ENCODE data around the gene CDH4. TPM values are rescaled to one million over a fixed set of nuclear protein-coding genes. Genes with fewer than 3 reads are reported as not detected.

The CDH4 gene
- total and polyA plus RNA-seq, 2 of the 13 experiments (the other 11 are each of a cell fraction or from before 2014, with no cell fraction given), result not detected

DNA sequence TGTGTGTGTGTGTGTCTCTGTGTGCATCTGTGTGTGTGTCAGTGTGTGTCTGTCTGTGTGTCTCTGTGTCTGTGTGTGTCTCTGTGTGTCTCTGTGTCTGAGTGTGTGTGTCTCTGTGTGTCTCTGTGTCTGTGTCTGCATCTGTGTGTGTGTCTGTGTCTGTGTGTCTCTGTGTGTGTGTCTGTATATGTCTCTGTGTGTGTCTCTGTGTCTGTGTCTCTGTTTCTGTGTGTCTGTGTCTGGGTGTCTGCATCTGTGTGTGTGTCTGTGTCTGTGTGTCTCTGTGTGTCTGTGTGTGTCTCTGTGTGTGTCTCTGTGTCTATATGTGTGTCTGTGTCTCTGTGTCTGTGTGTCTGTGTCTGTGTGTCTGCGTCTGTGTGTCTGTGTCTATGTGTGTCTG is 605.8 kb downstream of the CDH4 start (continued):
- TF ChIP-seq, protein P1, sequence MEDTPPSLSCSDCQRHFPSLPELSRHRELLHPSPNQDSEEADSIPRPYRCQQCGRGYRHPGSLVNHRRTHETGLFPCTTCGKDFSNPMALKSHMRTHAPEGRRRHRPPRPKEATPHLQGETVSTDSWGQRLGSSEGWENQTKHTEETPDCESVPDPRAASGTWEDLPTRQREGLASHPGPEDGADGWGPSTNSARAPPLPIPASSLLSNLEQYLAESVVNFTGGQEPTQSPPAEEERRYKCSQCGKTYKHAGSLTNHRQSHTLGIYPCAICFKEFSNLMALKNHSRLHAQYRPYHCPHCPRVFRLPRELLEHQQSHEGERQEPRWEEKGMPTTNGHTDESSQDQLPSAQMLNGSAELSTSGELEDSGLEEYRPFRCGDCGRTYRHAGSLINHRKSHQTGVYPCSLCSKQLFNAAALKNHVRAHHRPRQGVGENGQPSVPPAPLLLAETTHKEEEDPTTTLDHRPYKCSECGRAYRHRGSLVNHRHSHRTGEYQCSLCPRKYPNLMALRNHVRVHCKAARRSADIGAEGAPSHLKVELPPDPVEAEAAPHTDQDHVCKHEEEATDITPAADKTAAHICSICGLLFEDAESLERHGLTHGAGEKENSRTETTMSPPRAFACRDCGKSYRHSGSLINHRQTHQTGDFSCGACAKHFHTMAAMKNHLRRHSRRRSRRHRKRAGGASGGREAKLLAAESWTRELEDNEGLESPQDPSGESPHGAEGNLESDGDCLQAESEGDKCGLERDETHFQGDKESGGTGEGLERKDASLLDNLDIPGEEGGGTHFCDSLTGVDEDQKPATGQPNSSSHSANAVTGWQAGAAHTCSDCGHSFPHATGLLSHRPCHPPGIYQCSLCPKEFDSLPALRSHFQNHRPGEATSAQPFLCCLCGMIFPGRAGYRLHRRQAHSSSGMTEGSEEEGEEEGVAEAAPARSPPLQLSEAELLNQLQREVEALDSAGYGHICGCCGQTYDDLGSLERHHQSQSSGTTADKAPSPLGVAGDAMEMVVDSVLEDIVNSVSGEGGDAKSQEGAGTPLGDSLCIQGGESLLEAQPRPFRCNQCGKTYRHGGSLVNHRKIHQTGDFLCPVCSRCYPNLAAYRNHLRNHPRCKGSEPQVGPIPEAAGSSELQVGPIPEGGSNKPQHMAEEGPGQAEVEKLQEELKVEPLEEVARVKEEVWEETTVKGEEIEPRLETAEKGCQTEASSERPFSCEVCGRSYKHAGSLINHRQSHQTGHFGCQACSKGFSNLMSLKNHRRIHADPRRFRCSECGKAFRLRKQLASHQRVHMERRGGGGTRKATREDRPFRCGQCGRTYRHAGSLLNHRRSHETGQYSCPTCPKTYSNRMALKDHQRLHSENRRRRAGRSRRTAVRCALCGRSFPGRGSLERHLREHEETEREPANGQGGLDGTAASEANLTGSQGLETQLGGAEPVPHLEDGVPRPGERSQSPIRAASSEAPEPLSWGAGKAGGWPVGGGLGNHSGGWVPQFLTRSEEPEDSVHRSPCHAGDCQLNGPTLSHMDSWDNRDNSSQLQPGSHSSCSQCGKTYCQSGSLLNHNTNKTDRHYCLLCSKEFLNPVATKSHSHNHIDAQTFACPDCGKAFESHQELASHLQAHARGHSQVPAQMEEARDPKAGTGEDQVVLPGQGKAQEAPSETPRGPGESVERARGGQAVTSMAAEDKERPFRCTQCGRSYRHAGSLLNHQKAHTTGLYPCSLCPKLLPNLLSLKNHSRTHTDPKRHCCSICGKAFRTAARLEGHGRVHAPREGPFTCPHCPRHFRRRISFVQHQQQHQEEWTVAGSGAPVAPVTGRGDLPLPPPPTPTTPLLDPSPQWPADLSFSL (CRISPR knock-in tag; IDR thresholded peaks at IDR 0.05), result peak; percentile 57; the same call in 1 of the 2 replicates
- TF ChIP-seq ARID2 (CRISPR knock-in tag; IDR thresholded peaks at IDR 0.05; ENCODE audit: borderline replicate concordance), result no peak
- TF ChIP-seq FLYWCH1 (CRISPR knock-in tag; IDR thresholded peaks at IDR 0.05), result no peak
- no peak for TF ChIP-seq ARID5B (CRISPR knock-in tag; IDR thresholded peaks at IDR 0.05)
- no peak for TF ChIP-seq GLMP (CRISPR knock-in tag; IDR thresholded peaks at IDR 0.05; ENCODE audit: borderline replicate concordance)
- TF ChIP-seq BRF2 (CRISPR knock-in tag; IDR thresholded peaks at IDR 0.05), result no peak
- no peak for TF ChIP-seq MAFF (IDR thresholded peaks at IDR 0.05; ENCODE audit: low read depth, low read length)
- no peak for TF ChIP-seq FOXM1 (CRISPR knock-in tag; IDR thresholded peaks at IDR 0.05)
- no peak for TF ChIP-seq SOX5 (CRISPR knock-in tag; IDR thresholded peaks at IDR 0.05; ENCODE audit: borderline replicate concordance)
- no peak for TF ChIP-seq HNF4A (CRISPR knock-in tag; IDR thresholded peaks at IDR 0.05)
- TF ChIP-seq, protein P2, sequence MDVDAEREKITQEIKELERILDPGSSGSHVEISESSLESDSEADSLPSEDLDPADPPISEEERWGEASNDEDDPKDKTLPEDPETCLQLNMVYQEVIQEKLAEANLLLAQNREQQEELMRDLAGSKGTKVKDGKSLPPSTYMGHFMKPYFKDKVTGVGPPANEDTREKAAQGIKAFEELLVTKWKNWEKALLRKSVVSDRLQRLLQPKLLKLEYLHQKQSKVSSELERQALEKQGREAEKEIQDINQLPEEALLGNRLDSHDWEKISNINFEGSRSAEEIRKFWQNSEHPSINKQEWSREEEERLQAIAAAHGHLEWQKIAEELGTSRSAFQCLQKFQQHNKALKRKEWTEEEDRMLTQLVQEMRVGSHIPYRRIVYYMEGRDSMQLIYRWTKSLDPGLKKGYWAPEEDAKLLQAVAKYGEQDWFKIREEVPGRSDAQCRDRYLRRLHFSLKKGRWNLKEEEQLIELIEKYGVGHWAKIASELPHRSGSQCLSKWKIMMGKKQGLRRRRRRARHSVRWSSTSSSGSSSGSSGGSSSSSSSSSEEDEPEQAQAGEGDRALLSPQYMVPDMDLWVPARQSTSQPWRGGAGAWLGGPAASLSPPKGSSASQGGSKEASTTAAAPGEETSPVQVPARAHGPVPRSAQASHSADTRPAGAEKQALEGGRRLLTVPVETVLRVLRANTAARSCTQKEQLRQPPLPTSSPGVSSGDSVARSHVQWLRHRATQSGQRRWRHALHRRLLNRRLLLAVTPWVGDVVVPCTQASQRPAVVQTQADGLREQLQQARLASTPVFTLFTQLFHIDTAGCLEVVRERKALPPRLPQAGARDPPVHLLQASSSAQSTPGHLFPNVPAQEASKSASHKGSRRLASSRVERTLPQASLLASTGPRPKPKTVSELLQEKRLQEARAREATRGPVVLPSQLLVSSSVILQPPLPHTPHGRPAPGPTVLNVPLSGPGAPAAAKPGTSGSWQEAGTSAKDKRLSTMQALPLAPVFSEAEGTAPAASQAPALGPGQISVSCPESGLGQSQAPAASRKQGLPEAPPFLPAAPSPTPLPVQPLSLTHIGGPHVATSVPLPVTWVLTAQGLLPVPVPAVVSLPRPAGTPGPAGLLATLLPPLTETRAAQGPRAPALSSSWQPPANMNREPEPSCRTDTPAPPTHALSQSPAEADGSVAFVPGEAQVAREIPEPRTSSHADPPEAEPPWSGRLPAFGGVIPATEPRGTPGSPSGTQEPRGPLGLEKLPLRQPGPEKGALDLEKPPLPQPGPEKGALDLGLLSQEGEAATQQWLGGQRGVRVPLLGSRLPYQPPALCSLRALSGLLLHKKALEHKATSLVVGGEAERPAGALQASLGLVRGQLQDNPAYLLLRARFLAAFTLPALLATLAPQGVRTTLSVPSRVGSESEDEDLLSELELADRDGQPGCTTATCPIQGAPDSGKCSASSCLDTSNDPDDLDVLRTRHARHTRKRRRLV (CRISPR knock-in tag; IDR thresholded peaks at IDR 0.05), result no peak

All from HepG2 (cell line).